Measurements from ENCODE around the gene NUDT2.
"Not testable (repeated sequence)": the region's sequence is repeated elsewhere in the genome, so short reads cannot be mapped to it uniquely, and the experiment has no call there.

NUDT2 gene

GRCh38 chr9:34328987-34329832 lies at the start of gene NUDT2, which contains the start of gene KIF24:
TSS of gene NUDT2 (plus strand) at chr9:34329569. CDS start at chr9:34339040, 9,471 bp downstream.
TSS of gene KIF24 (minus strand) at chr9:34329268. CDS start at chr9:34311346, 17,922 bp downstream.
- Histone ChIP-seq H3K36me3 (ENCODE audit: control insufficient read depth, insufficient read depth, low read length) (no peaks in the 10 kb centered on the region), H3K4me3 (ENCODE audit: low read depth, low read length) (peak within 1 kb of the TSS; percentile 100), H3K27me3 (ENCODE audit: control insufficient read depth, insufficient read depth, low read length) (no peaks in the 10 kb centered on the region), H3K4me1 (ENCODE audit: control insufficient read depth, insufficient read depth, low read length) (peaks cover 13% of the 10 kb centered on the region), H3K9ac (ENCODE audit: low read depth, low read length) (peak within 1 kb of the TSS; percentile 88), H3K9me3 (ENCODE audit: control insufficient read depth, insufficient read depth, low read length) (no peaks in the 10 kb centered on the region)

GRCh38 chr9:34282096-34282495 lies 47.3 kb upstream of the NUDT2 start:
- Histone ChIP-seq H3K27me3 (ENCODE audit: control insufficient read depth, insufficient read depth, low read length) (no peaks in the 10 kb centered on the region), H3K36me3 (ENCODE audit: control insufficient read depth, insufficient read depth, low read length) (no peaks in the 10 kb centered on the region), H3K4me1 (ENCODE audit: control insufficient read depth, insufficient read depth, low read length) (no peaks in the 10 kb centered on the region), H3K9me3 (ENCODE audit: control insufficient read depth, insufficient read depth, low read length) (no peaks in the 10 kb centered on the region), H3K9ac (ENCODE audit: low read depth, low read length) (no peak overlapping the region), H3K4me3 (ENCODE audit: low read depth, low read length) (no peak overlapping the region)

GRCh38 chr9:34289159-34289558 lies 40.2 kb upstream of the NUDT2 start:
- Histone ChIP-seq H3K9ac (ENCODE audit: low read depth, low read length) (no peak overlapping the region), H3K4me3 (ENCODE audit: low read depth, low read length) (no peak overlapping the region), H3K9me3 (ENCODE audit: control insufficient read depth, insufficient read depth, low read length) (no peaks in the 10 kb centered on the region), H3K36me3 (ENCODE audit: control insufficient read depth, insufficient read depth, low read length) (no peaks in the 10 kb centered on the region), H3K27me3 (ENCODE audit: control insufficient read depth, insufficient read depth, low read length) (no peaks in the 10 kb centered on the region), H3K4me1 (ENCODE audit: control insufficient read depth, insufficient read depth, low read length) (no peaks in the 10 kb centered on the region)

GRCh38 chr9:34291023-34291422 lies 38.3 kb upstream of the NUDT2 start:
- Histone ChIP-seq H3K4me3 (ENCODE audit: low read depth, low read length) (no peak overlapping the region), H3K9me3 (ENCODE audit: control insufficient read depth, insufficient read depth, low read length) (no peaks in the 10 kb centered on the region), H3K27me3 (ENCODE audit: control insufficient read depth, insufficient read depth, low read length) (no peaks in the 10 kb centered on the region), H3K36me3 (ENCODE audit: control insufficient read depth, insufficient read depth, low read length) (no peaks in the 10 kb centered on the region), H3K4me1 (ENCODE audit: control insufficient read depth, insufficient read depth, low read length) (no peaks in the 10 kb centered on the region), H3K9ac (ENCODE audit: low read depth, low read length) (no peak overlapping the region)

- Histone ChIP-seq H3K4me1 (ENCODE audit: control insufficient read depth, insufficient read depth, low read length) (no peaks in the 10 kb centered on the region), H3K9ac (ENCODE audit: low read depth, low read length) (no peak overlapping the region), H3K4me3 (ENCODE audit: low read depth, low read length) (no peak overlapping the region), H3K27me3 (ENCODE audit: control insufficient read depth, insufficient read depth, low read length) (no peaks in the 10 kb centered on the region), H3K36me3 (ENCODE audit: control insufficient read depth, insufficient read depth, low read length) (no peaks in the 10 kb centered on the region), H3K9me3 (ENCODE audit: control insufficient read depth, insufficient read depth, low read length) (no peaks in the 10 kb centered on the region)
These were observed 37.9 kb upstream of the NUDT2 start for GRCh38 chr9:34291423-34291822.

GRCh38 chr9:34292552-34292951 lies 36.8 kb upstream of the NUDT2 start:
- no peaks in the 10 kb centered on the region for H3K36me3 ChIP-seq (ENCODE audit: control insufficient read depth, insufficient read depth, low read length)
- H3K27me3 ChIP-seq (ENCODE audit: control insufficient read depth, insufficient read depth, low read length): no peaks in the 10 kb centered on the region
- H3K9me3 ChIP-seq (ENCODE audit: control insufficient read depth, insufficient read depth, low read length): no peaks in the 10 kb centered on the region
- H3K9ac ChIP-seq (ENCODE audit: low read depth, low read length): no peak overlapping the region
- H3K4me3 ChIP-seq (ENCODE audit: low read depth, low read length): no peak overlapping the region
- no peaks in the 10 kb centered on the region for H3K4me1 ChIP-seq (ENCODE audit: control insufficient read depth, insufficient read depth, low read length)

GRCh38 chr9:34301064-34301463 lies 28.3 kb upstream of the NUDT2 start:
- not testable (repeated sequence) for H3K4me3 ChIP-seq (ENCODE audit: low read depth, low read length); H3K9me3 ChIP-seq (ENCODE audit: control insufficient read depth, insufficient read depth, low read length); H3K36me3 ChIP-seq (ENCODE audit: control insufficient read depth, insufficient read depth, low read length); H3K27me3 ChIP-seq (ENCODE audit: control insufficient read depth, insufficient read depth, low read length); H3K4me1 ChIP-seq (ENCODE audit: control insufficient read depth, insufficient read depth, low read length); H3K9ac ChIP-seq (ENCODE audit: low read depth, low read length)

GRCh38 chr9:34308316-34308715 lies 21.1 kb upstream of the NUDT2 start:
- H3K4me3 ChIP-seq (ENCODE audit: low read depth, low read length); H3K4me1 ChIP-seq (ENCODE audit: control insufficient read depth, insufficient read depth, low read length): not testable (repeated sequence)

GRCh38 chr9:34310215-34310614 lies 19.2 kb upstream of the NUDT2 start:
- Histone ChIP-seq H3K36me3 (ENCODE audit: control insufficient read depth, insufficient read depth, low read length) (no peaks in the 10 kb centered on the region), H3K27me3 (ENCODE audit: control insufficient read depth, insufficient read depth, low read length) (no peaks in the 10 kb centered on the region), H3K4me3 (ENCODE audit: low read depth, low read length) (no peak overlapping the region), H3K9me3 (ENCODE audit: control insufficient read depth, insufficient read depth, low read length) (no peaks in the 10 kb centered on the region), H3K9ac (ENCODE audit: low read depth, low read length) (no peak overlapping the region), H3K4me1 (ENCODE audit: control insufficient read depth, insufficient read depth, low read length) (no peaks in the 10 kb centered on the region)

More at GRCh38 chr9:34308316-34308715, 21.1 kb upstream of the NUDT2 start:
- H3K27me3 ChIP-seq (ENCODE audit: control insufficient read depth, insufficient read depth, low read length); H3K36me3 ChIP-seq (ENCODE audit: control insufficient read depth, insufficient read depth, low read length); H3K9me3 ChIP-seq (ENCODE audit: control insufficient read depth, insufficient read depth, low read length); H3K9ac ChIP-seq (ENCODE audit: low read depth, low read length): not testable (repeated sequence)

- H3K9me3 ChIP-seq (ENCODE audit: control insufficient read depth, insufficient read depth, low read length): no peaks in the 10 kb centered on the region
- no peak overlapping the region for H3K4me3 ChIP-seq (ENCODE audit: low read depth, low read length)
- no peaks in the 10 kb centered on the region for H3K27me3 ChIP-seq (ENCODE audit: control insufficient read depth, insufficient read depth, low read length)
- H3K36me3 ChIP-seq (ENCODE audit: control insufficient read depth, insufficient read depth, low read length): no peaks in the 10 kb centered on the region
- no peaks in the 10 kb centered on the region for H3K4me1 ChIP-seq (ENCODE audit: control insufficient read depth, insufficient read depth, low read length)
- H3K9ac ChIP-seq (ENCODE audit: low read depth, low read length): no peak overlapping the region
These were observed 17.7 kb upstream of the NUDT2 start for GRCh38 chr9:34311499-34312185.

GRCh38 chr9:34317436-34317835 lies 11.9 kb upstream of the NUDT2 start:
- Histone ChIP-seq H3K27me3 (ENCODE audit: control insufficient read depth, insufficient read depth, low read length) (no peaks in the 10 kb centered on the region), H3K36me3 (ENCODE audit: control insufficient read depth, insufficient read depth, low read length) (no peaks in the 10 kb centered on the region), H3K9ac (ENCODE audit: low read depth, low read length) (no peak overlapping the region), H3K4me1 (ENCODE audit: control insufficient read depth, insufficient read depth, low read length) (no peaks in the 10 kb centered on the region), H3K9me3 (ENCODE audit: control insufficient read depth, insufficient read depth, low read length) (no peaks in the 10 kb centered on the region), H3K4me3 (ENCODE audit: low read depth, low read length) (no peak overlapping the region)

All from iPS-15b (cell line).